GM19351 (cell line): ENCODE results near the gene CTSS.
"Not testable (repeated sequence)": the region's sequence is repeated elsewhere in the genome, so short reads cannot be mapped to it uniquely, and the experiment has no call there.

Source experiments
- ATAC-seq: cut with Tn5 transposase; IDR thresholded peaks from one replicate; pipeline ENCODE4 v1.9.1; 2021; ENCODE audit warnings: mild to moderate bottlenecking, moderate library complexity; ENCODE audit not compliant: unreplicated experiment

The CTSS gene

DNA sequence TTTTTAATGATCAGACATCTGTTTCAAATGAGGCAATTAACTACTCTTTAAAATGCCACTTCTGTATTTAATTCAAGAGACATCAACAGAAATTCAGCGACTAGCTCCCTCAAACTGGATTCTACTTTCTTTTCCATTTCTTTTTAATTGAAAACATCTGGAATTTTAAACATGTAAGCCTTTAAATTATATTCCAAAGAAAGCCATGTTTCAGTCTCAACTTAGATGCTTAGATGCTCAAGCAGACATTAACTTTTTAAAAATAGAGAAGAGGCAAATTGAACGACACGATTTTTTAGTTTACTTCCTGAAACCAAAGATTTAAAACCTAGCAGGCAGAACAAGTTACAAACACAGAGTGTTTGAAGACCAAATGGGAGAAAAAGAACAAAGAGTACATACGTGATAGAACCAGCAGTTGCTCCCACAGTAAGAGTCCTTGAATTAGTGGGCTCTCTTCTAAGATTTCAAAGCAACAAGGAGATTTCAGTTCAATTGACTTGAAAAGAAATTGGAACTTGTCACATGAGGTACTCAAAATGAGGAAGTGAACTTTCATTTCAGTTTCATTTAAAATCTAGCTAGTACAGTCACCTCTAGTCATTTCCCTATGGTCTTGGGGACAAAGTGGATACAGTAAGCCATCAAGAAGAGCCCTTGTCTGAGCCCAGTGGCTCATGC, at the start of gene CTSS:
TSS of gene CTSS (minus strand) at position 483 of the 681 bp plus-strand sequence. CDS start 1,015 bp downstream, outside the sequence.
- peak; percentile 82 for ATAC-seq

DNA sequence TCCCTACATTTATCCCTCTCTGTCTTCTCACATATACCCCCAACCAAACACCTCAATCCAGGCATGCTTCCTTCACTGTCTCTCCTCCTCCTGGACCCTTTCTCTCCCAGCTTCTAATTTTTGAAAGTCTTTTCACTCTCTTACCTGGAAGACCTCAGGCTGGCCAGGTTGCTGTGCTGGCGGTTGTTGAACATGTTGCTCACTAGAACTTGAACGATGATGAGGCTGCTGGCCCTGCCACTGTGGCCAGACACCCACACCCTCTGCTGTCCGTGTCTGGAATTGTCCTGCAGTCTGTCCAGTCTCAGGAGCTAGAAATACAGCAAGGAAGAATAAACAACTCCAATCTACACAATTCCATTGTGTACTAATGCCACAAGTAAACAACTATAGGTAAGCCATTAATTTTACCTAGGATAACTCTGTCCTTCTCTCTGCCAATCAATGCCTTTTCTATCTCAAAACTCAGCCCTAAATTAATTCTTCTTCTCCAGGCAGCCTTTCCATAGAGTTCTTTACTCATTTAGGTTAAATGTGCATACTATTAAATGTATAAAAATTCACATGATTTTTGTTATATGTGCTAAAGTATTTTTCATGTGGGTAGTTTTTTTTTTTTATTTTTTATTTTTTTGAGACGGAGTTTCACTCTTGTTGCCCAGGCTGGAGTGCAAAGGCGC, 47.6 kb upstream of the CTSS start:
- no peak for ATAC-seq

DNA sequence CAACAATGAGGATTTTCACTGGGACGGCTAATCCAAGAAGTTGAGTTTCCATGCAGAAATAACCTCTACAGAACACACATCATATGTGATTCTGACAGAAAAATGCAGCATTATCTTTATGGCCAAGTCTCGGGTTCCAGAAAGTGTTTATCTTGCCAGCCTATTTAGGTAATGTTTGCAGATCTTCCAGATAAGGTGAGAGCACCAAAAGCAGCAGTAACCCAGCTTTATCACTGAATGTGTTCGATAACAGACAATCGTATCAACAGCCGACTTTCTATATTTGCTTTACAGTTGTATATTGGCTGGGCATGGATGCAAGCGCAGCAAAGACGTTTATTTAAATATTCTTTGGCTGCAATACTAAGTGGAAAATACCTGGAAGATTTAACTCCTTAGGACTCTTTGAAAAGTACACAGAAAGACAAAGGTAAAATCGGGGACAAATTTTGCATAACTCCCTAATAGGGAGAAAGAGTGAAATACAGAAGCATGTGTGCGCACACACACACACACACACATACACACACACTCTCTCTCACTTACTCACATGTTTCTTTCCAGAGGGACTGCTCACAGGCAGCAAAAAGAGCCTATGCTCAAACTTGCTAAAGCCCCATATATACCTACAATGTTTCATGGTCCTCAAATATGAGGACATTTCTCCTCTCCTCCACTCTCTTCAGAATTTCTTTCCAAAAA, 45.5 kb upstream of the CTSS start:
- ATAC-seq: no peak

- ATAC-seq: no peak
Measured at GRCh38 chr1:150809651-150810050, 44.1 kb upstream of the CTSS start.

- no peak for ATAC-seq
Measured at GRCh38 chr1:150808846-150809245, 43.3 kb upstream of the CTSS start.

GRCh38 chr1:150808121-150808520, 42.5 kb upstream of the CTSS start, which contains the start of gene CTSK:
CTSK (minus strand) TSS chr1:150808260; CDS start chr1:150806805, 1,455 bp downstream.
- no peak for ATAC-seq

- ATAC-seq: no peak
Measured at GRCh38 chr1:150807249-150808023, 41.9 kb upstream of the CTSS start.

DNA sequence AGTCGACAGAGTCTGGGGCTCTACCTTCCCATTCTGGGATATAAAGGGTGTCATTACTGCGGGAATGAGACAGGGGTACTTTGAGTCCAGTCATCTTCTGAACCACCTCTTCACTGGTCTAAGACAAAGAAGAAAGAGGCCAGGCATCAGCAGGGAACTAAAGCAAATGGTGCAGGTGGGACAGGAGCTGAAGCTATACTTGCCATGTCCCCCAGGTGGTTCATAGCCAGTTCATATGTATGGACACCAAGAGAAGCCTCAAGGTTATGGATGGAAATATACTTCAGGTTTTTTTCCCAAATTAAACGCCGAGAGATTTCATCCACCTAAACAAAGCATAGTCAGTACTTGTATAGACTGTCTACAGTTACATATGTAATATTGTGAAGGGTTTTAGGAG, 40.3 kb upstream of the CTSS start:
- no peak for ATAC-seq

- ATAC-seq: no peak
Measured at GRCh38 chr1:150804671-150805070, 39.1 kb upstream of the CTSS start.

- ATAC-seq: no peak
Measured at GRCh38 chr1:150799089-150799488, 33.5 kb upstream of the CTSS start.

DNA sequence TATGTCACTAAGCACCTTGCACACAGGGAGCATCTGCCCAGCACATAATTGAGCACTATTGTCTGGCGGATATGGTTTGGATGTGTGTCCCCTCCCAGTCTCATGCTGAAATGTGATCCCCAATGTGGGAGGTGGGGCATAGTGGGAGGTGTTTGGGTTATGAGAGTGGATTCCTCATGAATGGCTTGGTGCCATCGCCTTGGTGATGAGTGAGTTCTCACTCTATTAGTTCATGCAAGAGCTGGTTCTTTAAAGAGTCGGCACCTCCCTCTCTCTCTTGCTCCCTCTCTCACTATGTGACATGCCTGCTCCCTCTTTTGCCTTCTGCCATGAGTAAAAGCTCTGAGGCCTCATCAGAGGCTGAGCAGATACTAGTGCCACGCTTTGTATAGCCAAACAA, 32.9 kb upstream of the CTSS start:
- no peak for ATAC-seq

DNA sequence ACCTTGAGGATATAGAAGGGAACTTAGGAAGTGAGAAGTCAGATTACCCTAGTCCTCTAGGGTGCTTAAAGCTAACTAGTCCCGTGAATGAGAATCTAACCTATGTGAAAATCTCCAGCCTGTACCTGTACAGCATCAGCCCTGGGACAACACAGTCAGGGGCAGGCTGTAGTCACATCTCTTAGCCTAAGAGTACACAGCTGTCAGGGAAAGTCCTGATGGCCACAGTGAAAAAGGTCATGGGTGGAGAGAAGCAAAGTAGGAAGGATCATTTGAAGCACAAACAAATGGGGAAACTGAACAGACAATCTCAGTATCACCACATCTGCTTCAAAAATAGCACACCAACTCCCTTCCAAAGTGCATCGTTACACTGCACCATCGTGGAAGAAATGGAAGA, 30.8 kb upstream of the CTSS start:
- ATAC-seq: no peak

- not testable (repeated sequence) for ATAC-seq
Measured at GRCh38 chr1:150793778-150794177, 28.2 kb upstream of the CTSS start.

DNA sequence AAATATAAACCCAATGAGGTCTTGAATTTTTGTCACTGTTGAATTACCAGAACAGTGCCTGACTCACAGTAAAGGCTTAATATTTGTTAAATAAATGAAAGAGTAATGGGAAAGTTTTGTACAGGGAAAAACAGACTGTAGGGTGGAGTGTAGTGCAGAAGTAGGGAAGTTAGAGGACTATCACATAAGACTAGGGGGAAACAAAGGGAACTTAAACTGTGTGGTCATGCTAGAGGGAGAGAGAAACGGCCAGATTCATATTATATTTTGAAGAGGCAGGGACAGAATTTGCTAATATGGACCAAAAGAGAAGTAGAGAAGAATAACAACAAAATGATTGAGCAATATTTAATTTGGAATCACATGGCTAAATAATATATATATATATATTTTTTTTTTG, 27.6 kb upstream of the CTSS start:
- no peak for ATAC-seq

DNA sequence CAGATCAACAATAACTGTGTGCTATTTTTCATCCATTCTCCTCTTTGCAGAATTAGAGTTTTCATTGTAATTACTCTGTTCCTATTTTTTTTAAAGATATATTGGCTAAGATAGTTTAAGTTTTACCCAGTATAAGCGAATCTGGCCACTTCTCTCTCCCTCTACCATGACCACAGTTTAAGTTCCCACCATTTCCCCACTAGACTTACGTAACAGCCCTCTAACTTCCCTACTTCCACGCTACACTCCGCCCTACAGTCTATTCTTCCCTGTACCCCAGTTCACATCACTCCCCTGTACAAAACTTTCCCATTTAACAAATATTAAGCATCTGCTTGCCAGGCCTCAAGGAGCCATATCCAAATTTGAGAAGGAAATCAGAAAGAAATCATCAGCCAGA, 26.0 kb upstream of the CTSS start:
- no peak for ATAC-seq

GRCh38 chr1:150789396-150789795, 23.8 kb upstream of the CTSS start:
- ATAC-seq: no peak

DNA sequence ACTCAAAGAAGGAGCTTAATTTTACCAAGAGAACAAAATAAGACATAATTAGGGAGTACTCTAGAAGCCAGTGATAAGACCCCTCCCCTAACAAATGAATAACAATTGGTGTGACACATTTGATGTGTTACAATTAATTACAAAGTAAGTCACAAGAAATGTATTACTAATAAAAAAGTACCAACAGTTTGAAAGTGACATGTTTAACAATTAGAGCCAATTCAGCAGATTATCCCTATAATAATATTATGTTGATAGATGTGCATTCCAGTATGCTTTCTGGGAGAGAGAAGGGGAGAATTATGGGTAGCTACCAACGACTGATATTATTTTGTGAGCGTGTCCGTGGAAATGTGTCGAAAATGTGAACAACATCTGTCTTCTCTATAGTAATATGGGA, 23.4 kb upstream of the CTSS start:
- ATAC-seq: no peak

- ATAC-seq: no peak
Measured at GRCh38 chr1:150787455-150787854, 21.9 kb upstream of the CTSS start.

DNA sequence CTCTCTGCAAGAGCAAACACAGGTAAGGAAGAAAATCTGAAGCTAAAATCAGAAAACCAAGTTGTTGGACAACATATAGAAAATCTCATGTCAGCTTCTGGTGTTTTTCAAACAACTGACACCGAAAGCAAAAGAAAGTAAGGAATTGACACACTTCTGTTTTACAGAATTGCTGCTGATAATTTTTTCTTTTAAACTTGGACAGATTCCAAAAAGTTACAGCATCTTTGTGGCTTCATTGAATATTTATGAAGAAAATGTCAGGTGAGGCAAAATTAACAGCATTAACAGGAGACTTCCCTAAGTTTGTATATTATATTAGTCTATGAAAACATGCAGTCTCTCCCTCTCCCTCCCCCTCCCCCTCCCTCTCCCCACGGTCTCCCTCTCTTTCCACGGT, 14.9 kb upstream of the CTSS start:
- ATAC-seq: no peak

DNA sequence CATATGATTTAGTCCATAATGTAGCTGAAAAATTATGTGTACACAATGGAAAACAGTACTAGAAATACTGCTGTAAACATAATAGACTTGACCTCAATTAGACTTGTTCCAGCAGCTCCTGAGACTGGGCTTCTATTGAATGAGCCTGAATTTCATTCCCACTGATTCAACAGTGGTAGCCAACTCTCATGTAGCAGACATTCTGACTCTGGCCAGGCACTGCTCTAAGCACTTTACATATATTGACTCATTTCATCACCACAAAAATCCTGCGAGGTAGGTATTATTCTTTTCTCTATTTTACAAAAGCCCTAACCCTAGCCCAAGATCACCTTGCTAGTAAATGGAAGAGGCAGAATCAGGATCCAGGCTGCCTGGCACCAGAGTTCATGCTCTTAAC, 12.8 kb upstream of the CTSS start:
- no peak for ATAC-seq

GRCh38 chr1:150777544-150777943, 12.0 kb upstream of the CTSS start:
- ATAC-seq: no peak
